NT2/D1 (cell line): ENCODE results near the gene NOL4L.

ENCODE experiments used
- DNase-seq: peaks from one replicate; pipeline ENCODE4 v3.0.0-alpha.2; 2011; ENCODE audit warnings: low read depth, low spot score
- H3K27me3 ChIP-seq: 2 replicates; pipeline ENCODE4 v1.6.0; 2011; ENCODE audit warnings: mild to moderate bottlenecking; ENCODE audit not compliant: insufficient read length, insufficient read depth
- H3K36me3 ChIP-seq: 2 replicates; pipeline ENCODE4 v1.6.1; 2011; ENCODE audit warnings: mild to moderate bottlenecking, low read length, mixed read lengths; ENCODE audit not compliant: insufficient read depth, insufficient read length
- H3K4me1 ChIP-seq: 2 replicates; pipeline ENCODE4 v1.5.1; 2011; ENCODE audit not compliant: insufficient read depth, insufficient read length
- H3K4me3 ChIP-seq: 2 replicates; pipeline ENCODE4 v1.5.1; 2011; ENCODE audit warnings: low read depth; ENCODE audit not compliant: insufficient read length
- H3K9ac ChIP-seq: 2 replicates; pipeline ENCODE4 v1.6.0; 2011; ENCODE audit warnings: low read depth; ENCODE audit not compliant: insufficient read length
- H3K9me3 ChIP-seq: 2 replicates; pipeline ENCODE4 v1.5.1; 2011; ENCODE audit warnings: mild to moderate bottlenecking, low read length; ENCODE audit not compliant: insufficient read depth
- SUZ12 ChIP-seq: IDR thresholded peaks from 2 replicates; pipeline ENCODE4 v1.6.1; 2011; ENCODE audit not compliant: insufficient read length, insufficient read depth; ENCODE audit errors: extremely low read depth
- YY1 ChIP-seq: IDR thresholded peaks from 2 replicates; pipeline ENCODE4 v1.6.1; 2011; ENCODE audit not compliant: insufficient read length, insufficient read depth
- ZNF274 ChIP-seq: IDR thresholded peaks from 2 replicates; pipeline ENCODE4 v1.6.1; 2011; ENCODE audit warnings: mild to moderate bottlenecking, low read depth, low read length

The NOL4L gene

GRCh38 chr20:32566379-32567374 lies 18.5 kb downstream of the NOL4L start:
- no peak overlapping the region for H3K4me3 ChIP-seq
- no peaks in the 10 kb centered on the region for H3K9me3 ChIP-seq
- TF ChIP-seq SUZ12 (no peak), YY1 (no peak), ZNF274 (no peak)
- no peak for DNase-seq
- H3K27me3 ChIP-seq = no peaks in the 10 kb centered on the region
- no peaks in the 10 kb centered on the region for H3K36me3 ChIP-seq
- H3K9ac ChIP-seq = no peak overlapping the region
- peaks cover 26% of the 10 kb centered on the region for H3K4me1 ChIP-seq

- H3K36me3 ChIP-seq = no peaks in the 10 kb centered on the region
- TF ChIP-seq ZNF274 = no peak
- TF ChIP-seq SUZ12 = no peak
- TF ChIP-seq YY1 = no peak
- H3K4me1 ChIP-seq = peaks cover 22% of the 10 kb centered on the region
Measured at GRCh38 chr20:32565735-32566032, 19.4 kb downstream of the NOL4L start.

GRCh38 chr20:32564921-32565734 lies 20.0 kb downstream of the NOL4L start:
- Histone ChIP-seq H3K4me3 (no peak overlapping the region), H3K9ac (no peak overlapping the region), H3K9me3 (no peaks in the 10 kb centered on the region), H3K36me3 (no peaks in the 10 kb centered on the region), H3K4me1 (peaks cover 26% of the 10 kb centered on the region), H3K27me3 (no peaks in the 10 kb centered on the region)
- TF ChIP-seq ZNF274 (no peak), YY1 (no peak), SUZ12 (no peak)
- no peak for DNase-seq

More at GRCh38 chr20:32565735-32566032, 19.4 kb downstream of the NOL4L start:
- Histone ChIP-seq H3K9ac (no peak overlapping the region), H3K9me3 (no peaks in the 10 kb centered on the region), H3K27me3 (no peaks in the 10 kb centered on the region), H3K4me3 (no peak overlapping the region)
- no peak for DNase-seq

- H3K4me3 ChIP-seq = no peak overlapping the region
- no peaks in the 10 kb centered on the region for H3K9me3 ChIP-seq
- H3K36me3 ChIP-seq = no peaks in the 10 kb centered on the region
- DNase-seq = no peak
- H3K9ac ChIP-seq = no peak overlapping the region
- H3K4me1 ChIP-seq = peaks cover 32% of the 10 kb centered on the region
- TF ChIP-seq YY1 = no peak
- H3K27me3 ChIP-seq = no peaks in the 10 kb centered on the region
Measured at GRCh38 chr20:32564440-32564839, 20.7 kb downstream of the NOL4L start.

- H3K4me3 ChIP-seq = no peak overlapping the region
- DNase-seq = no peak
- TF ChIP-seq YY1 (no peak), ZNF274 (no peak), SUZ12 (no peak)
- no peaks in the 10 kb centered on the region for H3K9me3 ChIP-seq
- no peaks in the 10 kb centered on the region for H3K36me3 ChIP-seq
- H3K9ac ChIP-seq = no peak overlapping the region
- H3K4me1 ChIP-seq = peaks cover 32% of the 10 kb centered on the region
- no peaks in the 10 kb centered on the region for H3K27me3 ChIP-seq
Measured at GRCh38 chr20:32563311-32564272, 21.5 kb downstream of the NOL4L start.

GRCh38 chr20:32562495-32562911 lies 22.6 kb downstream of the NOL4L start:
- no peaks in the 10 kb centered on the region for H3K36me3 ChIP-seq

More at GRCh38 chr20:32562495-32562911, 22.6 kb downstream of the NOL4L start:
- Histone ChIP-seq H3K9ac (peak overlapping the region; percentile 42), H3K4me1 (peaks cover 35% of the 10 kb centered on the region), H3K4me3 (no peak overlapping the region), H3K27me3 (no peaks in the 10 kb centered on the region), H3K9me3 (no peaks in the 10 kb centered on the region)
- no peak for DNase-seq
- TF ChIP-seq ZNF274 (no peak), SUZ12 (no peak)
